Measurements from ENCODE around the gene SMIM20.

DNA sequence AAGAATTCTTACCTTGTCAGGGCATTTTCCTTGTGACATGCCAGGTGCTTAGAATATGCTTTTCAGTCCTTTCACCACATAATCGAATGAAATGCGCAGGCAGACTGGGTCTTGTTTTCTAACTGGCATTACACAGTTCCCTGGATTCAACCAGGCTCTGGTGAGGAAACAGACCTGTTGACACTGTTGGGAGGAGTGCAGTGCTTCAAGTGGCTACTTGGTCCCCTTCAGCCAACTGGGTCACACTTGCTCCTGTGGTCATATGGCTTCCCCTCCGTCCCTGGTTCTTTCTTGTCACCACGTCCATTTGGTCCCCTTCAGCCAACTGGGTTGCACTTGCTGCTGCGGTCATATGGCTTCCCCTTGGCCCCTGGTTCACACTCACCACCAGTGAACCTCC, 9.7 kb downstream of the SMIM20 start:
- TF ChIP-seq, protein P1, sequence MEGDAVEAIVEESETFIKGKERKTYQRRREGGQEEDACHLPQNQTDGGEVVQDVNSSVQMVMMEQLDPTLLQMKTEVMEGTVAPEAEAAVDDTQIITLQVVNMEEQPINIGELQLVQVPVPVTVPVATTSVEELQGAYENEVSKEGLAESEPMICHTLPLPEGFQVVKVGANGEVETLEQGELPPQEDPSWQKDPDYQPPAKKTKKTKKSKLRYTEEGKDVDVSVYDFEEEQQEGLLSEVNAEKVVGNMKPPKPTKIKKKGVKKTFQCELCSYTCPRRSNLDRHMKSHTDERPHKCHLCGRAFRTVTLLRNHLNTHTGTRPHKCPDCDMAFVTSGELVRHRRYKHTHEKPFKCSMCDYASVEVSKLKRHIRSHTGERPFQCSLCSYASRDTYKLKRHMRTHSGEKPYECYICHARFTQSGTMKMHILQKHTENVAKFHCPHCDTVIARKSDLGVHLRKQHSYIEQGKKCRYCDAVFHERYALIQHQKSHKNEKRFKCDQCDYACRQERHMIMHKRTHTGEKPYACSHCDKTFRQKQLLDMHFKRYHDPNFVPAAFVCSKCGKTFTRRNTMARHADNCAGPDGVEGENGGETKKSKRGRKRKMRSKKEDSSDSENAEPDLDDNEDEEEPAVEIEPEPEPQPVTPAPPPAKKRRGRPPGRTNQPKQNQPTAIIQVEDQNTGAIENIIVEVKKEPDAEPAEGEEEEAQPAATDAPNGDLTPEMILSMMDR (IDR thresholded peaks at IDR 0.05; ENCODE audit: low read depth, low read length, poor library complexity, severe bottlenecking), result no peak
- TF ChIP-seq EZH2phosphoT487 (IDR thresholded peaks at IDR 0.05; ENCODE audit: borderline replicate concordance, low read length), result no peak

All from DOHH2 (cell line).